GM23338 (cell line): ENCODE results near the gene ACO2. TPM values are rescaled to one million over a fixed set of nuclear protein-coding genes. Genes with fewer than 3 reads are reported as not detected.

Experiments used
- ATAC-seq: fragments of 200-7000 bp; cut with Tn5 transposase; 3 replicates; pipeline ENCODE4 v1.9.1; 2020
- DNase-seq: peaks from one replicate; pipeline ENCODE4 v3.0.0-alpha.2; 2015; ENCODE audit warnings: low spot score
- H2AFZ ChIP-seq: fragments of 200-600 bp; sonication (generic); 2 replicates; pipeline ENCODE4 v1.8.0; 2016; ENCODE audit warnings: antibody characterized with exemption, mild to moderate bottlenecking, moderate library complexity
- H3F3A ChIP-seq: fragments of 200-600 bp; sonication (generic); replicated peaks from 2 replicates; pipeline ENCODE4 v1.8.0; 2017; ENCODE audit warnings: antibody characterized with exemption, mixed run types, low read depth
- H3K27ac ChIP-seq: fragments of 200-600 bp; sonication (generic); 2 replicates; pipeline ENCODE4 v1.6.1; 2016; ENCODE audit warnings: low read depth
- H3K27me3 ChIP-seq: fragments of 200-600 bp; sonication (generic); 2 replicates; pipeline ENCODE4 v1.8.0; 2016; ENCODE audit warnings: mild to moderate bottlenecking, mixed run types, moderate library complexity; ENCODE audit not compliant: insufficient read depth
- H3K36me3 ChIP-seq: fragments of 200-600 bp; sonication (generic); 2 replicates; pipeline ENCODE4 v1.8.0; 2016; ENCODE audit warnings: mild to moderate bottlenecking; ENCODE audit not compliant: insufficient read depth
- H3K4me1 ChIP-seq: fragments of 200-600 bp; sonication (generic); 2 replicates; pipeline ENCODE4 v1.8.0; 2016; ENCODE audit warnings: mild to moderate bottlenecking, moderate library complexity; ENCODE audit not compliant: insufficient read depth
- H3K4me2 ChIP-seq: fragments of 200-600 bp; sonication (generic); 2 replicates; pipeline ENCODE4 v1.7.1; 2017; ENCODE audit warnings: mixed run types
- H3K4me3 ChIP-seq: fragments of 200-600 bp; sonication (generic); 2 replicates; pipeline ENCODE4 v1.6.1; 2016; ENCODE audit warnings: mixed run types
- H3K79me2 ChIP-seq: fragments of 200-600 bp; sonication (generic); replicated peaks from 2 replicates; pipeline ENCODE4 v1.8.0; 2017; ENCODE audit warnings: mild to moderate bottlenecking; ENCODE audit not compliant: insufficient read depth
- H3K9me2 ChIP-seq: fragments of 200-600 bp; sonication (generic); 2 replicates; pipeline ENCODE4 v1.8.0; 2017; ENCODE audit not compliant: insufficient read depth
- H4K20me1 ChIP-seq: fragments of 200-600 bp; sonication (generic); replicated peaks from 2 replicates; pipeline ENCODE4 v1.8.0; 2017; ENCODE audit warnings: mild to moderate bottlenecking; ENCODE audit not compliant: insufficient read depth
- H3K27ac Mint-ChIP-seq: 2 replicates; pipeline ENCODE4 v1.8.0; 2020; ENCODE audit warnings: inconsistent platforms, mild to moderate bottlenecking, moderate library complexity, mixed read lengths
- H3K27me3 Mint-ChIP-seq: 3 replicates; pipeline ENCODE4 v1.8.0; 2022; ENCODE audit warnings: low read depth, mild to moderate bottlenecking, moderate library complexity, mixed read lengths, inconsistent platforms; ENCODE audit not compliant: insufficient read depth, poor library complexity
- H3K36me3 Mint-ChIP-seq: 3 replicates; pipeline ENCODE4 v1.8.0; 2021; ENCODE audit warnings: low read depth, mild to moderate bottlenecking, inconsistent platforms, moderate library complexity, mixed read lengths
- H3K4me1 Mint-ChIP-seq: 3 replicates; pipeline ENCODE4 v1.8.0; 2020; ENCODE audit warnings: mild to moderate bottlenecking, inconsistent platforms, mixed read lengths
- H3K4me3 Mint-ChIP-seq: 3 replicates; pipeline ENCODE4 v1.8.0; 2021; ENCODE audit warnings: moderate library complexity, mild to moderate bottlenecking, inconsistent platforms, mixed read lengths
- H3K9me3 Mint-ChIP-seq: 3 replicates; pipeline ENCODE4 v1.8.0; 2020; ENCODE audit warnings: moderate library complexity, mild to moderate bottlenecking, inconsistent platforms, mixed read lengths
- CREB1 ChIP-seq: fragments of 250-450 bp; sonication (Bioruptor Pico); IDR thresholded peaks from 2 replicates; pipeline ENCODE4 v1.5.0; 2020; ENCODE audit warnings: low read depth, mild to moderate bottlenecking, moderate library complexity
- CTCF ChIP-seq, 2 experiments: fragments of 200-600 bp in 1 of 2; sonication (generic) in 1 of 2; conservative IDR thresholded peaks; 2 replicates each; pipeline versions ENCODE4 v1.5.1 to v1.6.1; 2016 to 2017; ENCODE audit warnings: antibody characterized with exemption in 2 of 2, low read depth in 2 of 2, mild to moderate bottlenecking in 2 of 2, moderate library complexity in 1 of 2
- EZH2 ChIP-seq: fragments of 200-600 bp; sonication (generic); IDR thresholded peaks from one replicate; pipeline ENCODE4 v1.8.0; 2017; ENCODE audit warnings: antibody characterized with exemption, mild to moderate bottlenecking, low read depth; ENCODE audit not compliant: unreplicated experiment
- EZH2phosphoT487 ChIP-seq: fragments of 200-600 bp; sonication (generic); IDR thresholded peaks from one replicate; pipeline ENCODE4 v1.8.1; 2018; ENCODE audit warnings: antibody characterized with exemption; ENCODE audit not compliant: unreplicated experiment
- JUNB ChIP-seq: IDR thresholded peaks from one replicate; pipeline ENCODE4 v1.6.1; 2016; ENCODE audit warnings: antibody characterized with exemption; ENCODE audit not compliant: unreplicated experiment
- POLR2AphosphoS5 ChIP-seq: IDR thresholded peaks from 2 replicates; pipeline ENCODE4 v1.6.1; 2016; ENCODE audit warnings: antibody characterized with exemption, low read depth
- REST ChIP-seq: IDR thresholded peaks from one replicate; pipeline ENCODE4 v1.6.1; 2018; ENCODE audit warnings: antibody characterized with exemption; ENCODE audit not compliant: unreplicated experiment
- STAT1 ChIP-seq: IDR thresholded peaks from one replicate; pipeline ENCODE4 v1.6.1; 2016; ENCODE audit warnings: antibody characterized with exemption; ENCODE audit not compliant: unreplicated experiment
- ZNF331 ChIP-seq: fragments of 250-450 bp; sonication (Bioruptor Pico); IDR thresholded peaks from 2 replicates; pipeline ENCODE4 v1.5.0; 2020; ENCODE audit warnings: low read depth, mild to moderate bottlenecking, moderate library complexity
- polyA plus RNA-seq: library from polyadenylated mRNA; unstranded; fragments of >200 nt; fragmentation: Nextera tagmentation; extraction: Ambion mirVana; gene quantifications from 2 replicates; pipeline ENCODE4 v1.2.1, GENCODE V29; 2016
- total RNA-seq: library from RNA; depleted of rRNA; stranded (reverse); fragments of >200 nt; shearing (Covaris generic); gene quantifications from 2 replicates; pipeline ENCODE4 v1.2.3, GENCODE V29; 2014

Gene ACO2
- total and polyA plus RNA-seq, 2 experiments from 2014 or later: 36.2 to 79.7 TPM

- Histone ChIP-seq H3K27ac (peak overlapping the region; percentile 95), H4K20me1 (peaks cover 30% of the 10 kb centered on the region)
- peaks cover 40% of the 10 kb centered on the region for H3K36me3 Mint-ChIP-seq
Measured at GRCh38 chr22:41445129-41446056, 23.5 kb upstream of the ACO2 start.

GRCh38 chr22:41446057-41446501 lies 22.8 kb upstream of the ACO2 start:
- peaks cover 16% of the 10 kb centered on the region for H3F3A ChIP-seq
- Mint-ChIP-seq H3K36me3 (peaks cover 40% of the 10 kb centered on the region), H3K4me3 (peak overlapping the region; percentile 99), H3K4me1 (peaks cover 21% of the 10 kb centered on the region), H3K27ac (peak overlapping the region; percentile 99), H3K9me3 (peaks cover 3% of the 10 kb centered on the region; the same call in 1 of the 3 replicates), H3K27me3 (peaks cover 35% of the 10 kb centered on the region)
- TF ChIP-seq REST (no peak), CTCF (conservative IDR thresholded peaks at IDR 0.05; ENCODE audit: low read depth in 2 of 2) (no peak), CREB1 (no peak), EZH2phosphoT487 (no peak), POLR2AphosphoS5 (no peak), STAT1 (no peak), ZNF331 (CRISPR knock-in tag) (no peak)
- H3K27ac ChIP-seq: peak overlapping the region; percentile 95
- no peaks in the 10 kb centered on the region for H3K27me3 ChIP-seq
- no peak for ATAC-seq
- peaks cover 5% of the 10 kb centered on the region for H3K4me1 ChIP-seq
- no peaks in the 10 kb centered on the region for H3K9me2 ChIP-seq
- H3K4me2 ChIP-seq: peak overlapping the region; percentile 100
- peak overlapping the region; percentile 99 for H3K4me3 ChIP-seq
- H3K36me3 ChIP-seq: peaks cover 13% of the 10 kb centered on the region; the same call in 1 of the 2 replicates
- H2AFZ ChIP-seq: no peak overlapping the region
- peaks cover 50% of the 10 kb centered on the region for H3K79me2 ChIP-seq
- DNase-seq: peak; percentile 29
- peaks cover 23% of the 10 kb centered on the region for H4K20me1 ChIP-seq

More at GRCh38 chr22:41445129-41446056, 23.5 kb upstream of the ACO2 start:
- TF ChIP-seq EZH2phosphoT487 (no peak), ZNF331 (CRISPR knock-in tag) (no peak), STAT1 (no peak), EZH2 (no peak), JUNB (no peak)
- H3K9me2 ChIP-seq: no peaks in the 10 kb centered on the region
- no peak overlapping the region for H2AFZ ChIP-seq
- peaks cover 20% of the 10 kb centered on the region for H3F3A ChIP-seq
- peak overlapping the region; percentile 100 for H3K4me2 ChIP-seq
- peaks cover 17% of the 10 kb centered on the region; the same call in 1 of the 2 replicates for H3K36me3 ChIP-seq
- H3K27ac Mint-ChIP-seq: peak overlapping the region; percentile 98
- ATAC-seq: no peak
- peak overlapping the region; percentile 99 for H3K4me3 Mint-ChIP-seq
- H3K9me3 Mint-ChIP-seq: peaks cover 3% of the 10 kb centered on the region; the same call in 1 of the 3 replicates
- H3K79me2 ChIP-seq: peaks cover 57% of the 10 kb centered on the region
- peak overlapping the region; percentile 99 for H3K4me3 ChIP-seq
- DNase-seq: peak; percentile 71
- no peaks in the 10 kb centered on the region for H3K27me3 ChIP-seq
- H3K4me1 Mint-ChIP-seq: peaks cover 21% of the 10 kb centered on the region
- peaks cover 35% of the 10 kb centered on the region for H3K27me3 Mint-ChIP-seq
- peaks cover 5% of the 10 kb centered on the region for H3K4me1 ChIP-seq
